Trophoblast cell (in vitro differentiated cells and primary cell): ENCODE measurements around the gene PDE6A.

Source experiments
- DNase-seq, 2 donors: peaks; one replicate each; pipeline ENCODE4 v3.0.0-alpha.2; 2016
- H2AFZ ChIP-seq: 2 replicates; pipeline ENCODE4 v1.6.1; 2013; ENCODE audit warnings: low read length, moderate library complexity, mild to moderate bottlenecking; ENCODE audit not compliant: insufficient read depth, poor library complexity
- H2AK5ac ChIP-seq: 2 replicates; pipeline ENCODE4 v1.6.1; 2013; ENCODE audit warnings: mild to moderate bottlenecking, low read length
- H2BK120ac ChIP-seq: 2 replicates; pipeline ENCODE4 v1.6.1; 2013; ENCODE audit warnings: low read length, mild to moderate bottlenecking, moderate library complexity; ENCODE audit not compliant: insufficient read depth, poor library complexity
- H2BK12ac ChIP-seq: 2 replicates; pipeline ENCODE4 v1.6.1; 2013; ENCODE audit warnings: mild to moderate bottlenecking, low read length, moderate library complexity
- H2BK5ac ChIP-seq: 2 replicates; pipeline ENCODE4 v1.6.1; 2013; ENCODE audit warnings: low read length, low read depth, moderate library complexity, mild to moderate bottlenecking; ENCODE audit not compliant: poor library complexity
- H3K14ac ChIP-seq: 2 replicates; pipeline ENCODE4 v1.6.1; 2013; ENCODE audit warnings: mild to moderate bottlenecking, low read length
- H3K18ac ChIP-seq: 2 replicates; pipeline ENCODE4 v1.6.1; 2013; ENCODE audit warnings: mild to moderate bottlenecking, low read length
- H3K23ac ChIP-seq: 2 replicates; pipeline ENCODE4 v1.6.1; 2013; ENCODE audit warnings: low read length
- H3K27ac ChIP-seq: 2 replicates; pipeline ENCODE4 v1.5.1; 2013; ENCODE audit warnings: low read depth, mild to moderate bottlenecking, inconsistent platforms, low read length, moderate library complexity
- H3K27me3 ChIP-seq: 2 replicates; pipeline ENCODE4 v1.6.1; 2013; ENCODE audit warnings: inconsistent platforms, mild to moderate bottlenecking, low read length, moderate library complexity; ENCODE audit not compliant: insufficient read depth
- H3K36me3 ChIP-seq, 2 experiments: 1 replicate in 1 of 2; 2 replicates in 1 of 2; pipeline ENCODE4 v1.6.1; 2013; ENCODE audit warnings: low read length in 2 of 2, mild to moderate bottlenecking in 2 of 2, moderate library complexity in 1 of 2; ENCODE audit not compliant: insufficient read depth in 2 of 2, control insufficient read depth in 1 of 2
- H3K4ac ChIP-seq: 2 replicates; pipeline ENCODE4 v1.6.1; 2013; ENCODE audit warnings: low read depth, mild to moderate bottlenecking, low read length, moderate library complexity
- H3K4me1 ChIP-seq, 2 experiments: 1 replicate in 1 of 2; 2 replicates in 1 of 2; pipeline ENCODE4 v1.6.1; 2013; ENCODE audit warnings: low read length in 2 of 2, mild to moderate bottlenecking in 2 of 2, moderate library complexity in 1 of 2; ENCODE audit not compliant: insufficient read depth in 2 of 2, control insufficient read depth in 1 of 2
- H3K4me2 ChIP-seq: 2 replicates; pipeline ENCODE4 v1.6.1; 2013; ENCODE audit warnings: inconsistent platforms, mild to moderate bottlenecking, low read length, moderate library complexity
- H3K4me3 ChIP-seq: 2 replicates; pipeline ENCODE4 v1.5.1; 2013; ENCODE audit warnings: mild to moderate bottlenecking, low read depth, low read length, inconsistent platforms
- H3K79me1 ChIP-seq: one replicate; pipeline ENCODE4 v1.6.1; 2013; ENCODE audit warnings: low read length
- H3K79me2 ChIP-seq: 2 replicates; pipeline ENCODE4 v1.6.1; 2013; ENCODE audit warnings: low read length, mild to moderate bottlenecking; ENCODE audit not compliant: control insufficient read depth, insufficient read depth, poor library complexity
- H3K9ac ChIP-seq: 2 replicates; pipeline ENCODE4 v1.6.1; 2013; ENCODE audit warnings: mild to moderate bottlenecking, low read length
- H3K9me3 ChIP-seq: 2 replicates; pipeline ENCODE4 v1.6.1; 2013; ENCODE audit warnings: low read depth, mild to moderate bottlenecking, control low read depth, inconsistent platforms, low read length; ENCODE audit not compliant: insufficient read depth
- H4K12ac ChIP-seq: 2 replicates; pipeline ENCODE4 v1.6.1; 2013; ENCODE audit warnings: low read depth, mild to moderate bottlenecking, low read length, moderate library complexity
- H4K8ac ChIP-seq: 2 replicates; pipeline ENCODE4 v1.6.1; 2013; ENCODE audit warnings: low read depth, mild to moderate bottlenecking, low read length, moderate library complexity
- H4K91ac ChIP-seq: one replicate; pipeline ENCODE4 v1.6.1; 2013; ENCODE audit warnings: low read depth, mild to moderate bottlenecking, low read length, moderate library complexity
- WGBS: extraction: QIAGEN DNeasy Blood & Tissue Kit; methylation state at CpG from one replicate; pipeline ENCODE4 v1.1.7; 2013; ENCODE audit warnings: missing lambda C conversion rate; ENCODE audit not compliant: insufficient read length, insufficient coverage; ENCODE audit errors: extremely low coverage; 5-methylcytosine and 5-hydroxymethylcytosine counted together

Gene PDE6A

GRCh38 chr5:149847611-149848010 lies 97.0 kb downstream of the PDE6A start:
- Histone ChIP-seq H3K27me3 (no peaks in the 10 kb centered on the region), H3K4me1 (no peaks in the 10 kb centered on the region), H3K27ac (no peak overlapping the region), H2AK5ac (no peak overlapping the region), H4K12ac (no peak overlapping the region), H2BK5ac (no peak overlapping the region), H3K23ac (no peak overlapping the region), H3K79me2 (no peaks in the 10 kb centered on the region), H3K4me3 (no peak overlapping the region), H3K9ac (no peak overlapping the region), H3K18ac (no peak overlapping the region), H3K79me1 (no peaks in the 10 kb centered on the region), H3K36me3 (no peaks in the 10 kb centered on the region), H2BK12ac (no peak overlapping the region), H4K8ac (no peak overlapping the region), H3K14ac (no peak overlapping the region), H3K4me2 (no peak overlapping the region), H3K9me3 (peaks cover 2% of the 10 kb centered on the region), H2BK120ac (no peak overlapping the region), H3K4ac (no peak overlapping the region), H2AFZ (no peak overlapping the region), H4K91ac (no peak overlapping the region)
- no peak for DNase-seq
- WGBS, result no CpG with 5 or more reads among the region's 15 CpGs

GRCh38 chr5:149846021-149846420 lies 98.6 kb downstream of the PDE6A start:
- Histone ChIP-seq H4K8ac (no peak overlapping the region), H3K27ac (no peak overlapping the region), H3K4ac (no peak overlapping the region), H2BK120ac (no peak overlapping the region), H2AK5ac (no peak overlapping the region), H2BK12ac (no peak overlapping the region), H3K9ac (no peak overlapping the region), H3K14ac (no peak overlapping the region), H3K79me1 (no peaks in the 10 kb centered on the region), H3K4me2 (no peak overlapping the region), H4K12ac (no peak overlapping the region), H3K18ac (no peak overlapping the region), H3K79me2 (no peaks in the 10 kb centered on the region), H3K36me3 (no peaks in the 10 kb centered on the region), H4K91ac (no peak overlapping the region), H2AFZ (no peak overlapping the region), H2BK5ac (no peak overlapping the region), H3K4me3 (no peak overlapping the region), H3K23ac (no peak overlapping the region), H3K4me1 (no peaks in the 10 kb centered on the region), H3K27me3 (no peaks in the 10 kb centered on the region), H3K9me3 (peaks cover 4% of the 10 kb centered on the region)
- WGBS, result no CpG with 5 or more reads among the region's 5 CpGs
- no peak for DNase-seq

DNA sequence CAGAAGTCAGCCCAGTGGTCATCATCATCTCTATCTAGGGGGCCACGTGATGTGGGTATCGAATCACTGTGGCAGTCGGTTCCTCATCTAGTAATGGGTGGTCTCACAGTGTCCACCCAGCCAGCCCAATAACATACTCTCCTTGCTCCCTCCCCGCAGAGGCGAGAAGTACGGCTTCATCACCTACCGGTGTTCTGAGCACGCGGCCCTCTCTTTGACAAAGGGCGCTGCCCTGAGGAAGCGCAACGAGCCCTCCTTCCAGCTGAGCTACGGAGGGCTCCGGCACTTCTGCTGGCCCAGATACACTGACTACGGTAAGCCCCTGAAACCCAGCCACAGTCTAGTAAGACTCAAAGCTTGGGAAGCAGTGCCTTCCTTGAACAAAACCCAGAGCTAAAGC lies 99.0 kb downstream of the PDE6A start:
- Histone ChIP-seq H3K27ac (no peak overlapping the region), H2AFZ (no peak overlapping the region), H3K79me1 (no peaks in the 10 kb centered on the region), H4K8ac (no peak overlapping the region), H3K4me3 (no peak overlapping the region), H2BK120ac (no peak overlapping the region), H3K18ac (no peak overlapping the region), H3K79me2 (no peaks in the 10 kb centered on the region), H2BK12ac (no peak overlapping the region), H3K9me3 (peaks cover 4% of the 10 kb centered on the region), H3K4me2 (no peak overlapping the region), H2BK5ac (no peak overlapping the region), H3K4me1 (no peaks in the 10 kb centered on the region), H3K4ac (no peak overlapping the region), H3K27me3 (no peaks in the 10 kb centered on the region), H4K12ac (no peak overlapping the region), H3K23ac (no peak overlapping the region), H4K91ac (no peak overlapping the region), H3K9ac (no peak overlapping the region), H3K36me3 (no peaks in the 10 kb centered on the region), H3K14ac (no peak overlapping the region), H2AK5ac (no peak overlapping the region)
- no CpG with 5 or more reads among the region's 15 CpGs for WGBS
- DNase-seq, result no peak

DNA sequence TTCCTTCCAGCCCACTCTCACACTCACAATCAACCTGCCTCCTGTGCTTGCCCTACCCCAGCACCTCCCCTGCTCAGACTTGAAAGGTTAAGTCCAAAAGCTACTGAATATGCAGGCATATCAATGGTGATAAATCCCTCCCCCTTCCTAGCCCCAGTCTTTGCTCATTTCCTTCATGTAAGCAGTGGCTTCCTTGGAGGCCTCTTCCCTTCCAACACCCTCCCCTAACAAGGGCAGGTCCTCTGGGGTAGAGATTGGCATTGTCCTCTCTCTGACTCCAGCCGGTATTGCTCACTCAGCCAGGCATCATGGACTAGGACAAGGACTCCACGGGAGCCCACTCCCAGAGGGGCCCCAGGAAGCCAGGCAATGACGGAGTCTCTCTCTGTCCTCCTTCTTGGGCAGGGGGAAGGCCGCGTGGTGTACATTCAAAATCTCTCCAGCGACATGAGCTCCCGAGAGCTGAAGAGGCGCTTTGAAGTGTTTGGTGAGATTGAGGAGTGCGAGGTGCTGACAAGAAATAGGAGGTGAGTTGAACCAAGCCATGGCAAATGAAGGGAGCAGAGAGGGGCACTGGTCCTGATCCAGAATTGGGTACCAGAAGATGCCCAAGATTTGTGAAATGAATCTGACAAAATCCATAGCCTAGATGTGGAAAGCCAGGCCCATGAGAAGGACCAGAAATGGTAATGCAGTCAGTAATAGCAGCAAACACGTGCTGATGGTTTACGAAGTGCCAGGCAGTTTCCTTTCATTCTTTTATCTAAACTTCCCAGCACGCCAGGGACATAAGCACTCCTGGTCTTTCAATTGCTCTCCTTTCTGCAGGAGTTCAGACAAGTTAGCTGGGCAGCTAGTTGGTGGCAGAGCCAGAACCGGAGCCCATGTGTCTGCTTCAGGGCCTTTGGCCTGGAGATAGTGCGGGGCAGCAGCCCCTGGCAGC lies 102.5 kb downstream of the PDE6A start:
- Histone ChIP-seq H2AFZ (no peak overlapping the region), H3K79me2 (no peaks in the 10 kb centered on the region), H3K4ac (no peak overlapping the region), H3K9me3 (peaks cover 4% of the 10 kb centered on the region), H3K9ac (no peak overlapping the region), H2BK120ac (no peak overlapping the region), H3K27me3 (no peaks in the 10 kb centered on the region), H3K4me2 (no peak overlapping the region), H3K36me3 (no peaks in the 10 kb centered on the region), H3K4me3 (no peak overlapping the region), H3K27ac (no peak overlapping the region), H3K18ac (no peak overlapping the region), H3K4me1 (no peaks in the 10 kb centered on the region), H4K12ac (no peak overlapping the region), H3K79me1 (no peaks in the 10 kb centered on the region), H4K91ac (no peak overlapping the region), H2BK12ac (no peak overlapping the region), H3K14ac (no peak overlapping the region), H4K8ac (no peak overlapping the region), H2AK5ac (no peak overlapping the region), H2BK5ac (no peak overlapping the region), H3K23ac (no peak overlapping the region)
- no CpG with 5 or more reads among the region's 14 CpGs for WGBS
- no peak for DNase-seq
